ENCODE data around the gene IER3IP1. TPM values are rescaled to one million over a fixed set of nuclear protein-coding genes. Genes with fewer than 3 reads are reported as not detected.

Gene IER3IP1
- total RNA-seq: 10 to 100 TPM in 5 of 7 donors, 1 to 10 TPM in 2; 8.4 to 15.1 (median 11.5) TPM
- polyA plus RNA-seq: 10 to 100 TPM; 10.2 to 12.9 (median 12.3) TPM
- long read RNA-seq, donor 1, transcript IER3IP1-201 (3 exons, 3,689 nt): major isoform, 58 of 58 reads
- long read RNA-seq, donor 1, partial matches to known transcripts: 0 of 58 reads
- long read RNA-seq, donor 1, other reads (novel, unspliced or antisense): 0 of 58 reads
- long read RNA-seq, donor 2, transcript IER3IP1-201 (3 exons, 3,689 nt): major isoform, 41 of 50 reads
- long read RNA-seq, donor 2, partial matches to known transcripts: 9 of 50 reads
- long read RNA-seq, donor 2, other reads (novel, unspliced or antisense): 0 of 50 reads

GRCh38 chr18:47175898-47176575 lies at the start of gene IER3IP1:
Gene IER3IP1 (minus strand): TSS chr18:47176364. CDS start chr18:47176277, 87 bp downstream.
- Histone ChIP-seq H3K4me3 (peak within 1 kb of the TSS; percentile 66 to 99 (median 82)), H3K27ac (peak within 1 kb of the TSS; percentile 53 to 86 (median 78)), H3K36me3 (no peaks in the 10 kb centered on the region), H3K9me3 (no peaks in the 10 kb centered on the region), H3K4me1 (peaks cover 13 to 52% (median 29%) of the 10 kb centered on the region in 6 donors), H3K27me3 (replicated peaks in 1 of 7) (no peaks in the 10 kb centered on the region)
- DNase-seq: peak; percentile 95
- WGBS, 5 donors: 0 to 1% (median 1%) methylated on average over 24 to 48 of the region's 48 CpGs
- intact Hi-C loops (cut with DNase I; ENCODE audit: low total_unique reads): no loop called here
- TF ChIP-seq CTCF (IDR thresholded peaks at IDR 0.05 in 8 of 11, conservative IDR thresholded peaks at IDR 0.05 in 3 of 11): peak in 3 of 11 experiments; percentile 14 to 26 (median 24)
- no peak for TF ChIP-seq POLR2A (IDR thresholded peaks at IDR 0.05)
- peak; percentile 90 to 94 (median 94) for TF ChIP-seq POLR2AphosphoS5 (IDR thresholded peaks at IDR 0.05)

- no peak for DNase-seq
- no peak overlapping the region for H3K4me3 ChIP-seq
Observed at GRCh38 chr18:47215554-47216138, 39.5 kb upstream of the IER3IP1 start.

GRCh38 chr18:47209171-47209570 lies 33.0 kb upstream of the IER3IP1 start:
- no peak for TF ChIP-seq POLR2A (IDR thresholded peaks at IDR 0.05)
- no peak for TF ChIP-seq CTCF (IDR thresholded peaks at IDR 0.05 in 8 of 11, conservative IDR thresholded peaks at IDR 0.05 in 3 of 11)
- TF ChIP-seq POLR2AphosphoS5 (IDR thresholded peaks at IDR 0.05): no peak
- Histone ChIP-seq H3K36me3 (no peaks in the 10 kb centered on the region), H3K27me3 (replicated peaks in 1 of 7) (peaks cover 0 to 52% (median 0%) of the 10 kb centered on the region in 7 donors), H3K27ac (no peak overlapping the region), H3K9me3 (no peaks in the 10 kb centered on the region), H3K4me1 (no peaks in the 10 kb centered on the region), H3K4me3 (no peak overlapping the region)
- intact Hi-C loops (cut with DNase I; ENCODE audit: low total_unique reads): no loop called here
- 14 to 42% (median 16%) methylated on average over 1 of the region's 1 CpG for WGBS, 5 donors
- no peak for DNase-seq

More at GRCh38 chr18:47215554-47216138, 39.5 kb upstream of the IER3IP1 start:
- H3K27ac ChIP-seq: no peak overlapping the region
- H3K27me3 ChIP-seq (replicated peaks in 1 of 7): peaks cover 0 to 61% (median 0%) of the 10 kb centered on the region in 7 donors
- no peaks in the 10 kb centered on the region for H3K4me1 ChIP-seq
- peak in 7 of 11 experiments; percentile 19 to 58 (median 44) for TF ChIP-seq CTCF (IDR thresholded peaks at IDR 0.05 in 8 of 11, conservative IDR thresholded peaks at IDR 0.05 in 3 of 11)
- TF ChIP-seq POLR2AphosphoS5 (IDR thresholded peaks at IDR 0.05): no peak
- TF ChIP-seq POLR2A (IDR thresholded peaks at IDR 0.05): no peak
- H3K9me3 ChIP-seq: no peaks in the 10 kb centered on the region
- intact Hi-C loops (cut with DNase I; ENCODE audit: low total_unique reads): loop anchor here (5.0 kb wide), 1 partner anchor 532 kb away; no protein-coding TSS in a partner anchor
- H3K36me3 ChIP-seq: no peaks in the 10 kb centered on the region
- WGBS, 5 donors: 1 to 3% (median 2%) methylated on average over 5 of the region's 5 CpGs

All from spleen (tissue), 13 donors.